Measurements from ENCODE around the gene SLC35E3.

- TF ChIP-seq POLR2AphosphoS5 (IDR thresholded peaks at IDR 0.05; ENCODE audit: low read depth, low read length) (no peak), POLR2A (IDR thresholded peaks at IDR 0.05; ENCODE audit: low read depth, low read length) (no peak), TAF1 (IDR thresholded peaks at IDR 0.05; ENCODE audit: borderline replicate concordance, low read depth, low read length) (no peak)
Measured at GRCh38 chr12:68759852-68760251, 13.9 kb downstream of the SLC35E3 start.

Measured in GM12892 (cell line).